Neuronal stem cell (in vitro differentiated cells): ENCODE measurements around the gene RAPGEF5.

Experiments
- DNase-seq: peaks from one replicate; pipeline ENCODE4 v3.0.0-alpha.2; 2013; ENCODE audit warnings: low spot score
- H2AFZ ChIP-seq: one replicate; pipeline ENCODE4 v1.6.1; 2013; ENCODE audit warnings: mild to moderate bottlenecking, low read length, inconsistent platforms
- H2AK5ac ChIP-seq: 2 replicates; pipeline ENCODE4 v1.6.1; 2013; ENCODE audit warnings: low read depth, mild to moderate bottlenecking, inconsistent platforms, low read length, moderate library complexity, mixed read lengths
- H2BK120ac ChIP-seq: 2 replicates; pipeline ENCODE4 v1.6.1; 2013; ENCODE audit warnings: low read depth, mild to moderate bottlenecking, inconsistent platforms, low read length, moderate library complexity, mixed read lengths
- H2BK12ac ChIP-seq: one replicate; pipeline ENCODE4 v1.6.1; 2013; ENCODE audit warnings: low read length, inconsistent platforms
- H2BK15ac ChIP-seq: 2 replicates; pipeline ENCODE4 v1.6.1; 2013; ENCODE audit warnings: mild to moderate bottlenecking, low read length, inconsistent platforms, mixed read lengths
- H2BK5ac ChIP-seq: one replicate; pipeline ENCODE4 v1.6.1; 2013; ENCODE audit warnings: inconsistent platforms, mild to moderate bottlenecking, low read length, moderate library complexity
- H3K14ac ChIP-seq: one replicate; pipeline ENCODE4 v1.6.1; 2013; ENCODE audit warnings: low read length, inconsistent platforms
- H3K18ac ChIP-seq: 2 replicates; pipeline ENCODE4 v1.6.1; 2013; ENCODE audit warnings: low read length, inconsistent platforms
- H3K23ac ChIP-seq: 2 replicates; pipeline ENCODE4 v1.6.1; 2013; ENCODE audit warnings: low read depth, mild to moderate bottlenecking, mixed read lengths, low read length, inconsistent platforms; ENCODE audit not compliant: poor library complexity
- H3K27ac ChIP-seq: replicated peaks from 3 replicates; pipeline ENCODE4 v1.5.1; 2013; ENCODE audit warnings: low read length, inconsistent platforms
- H3K27me3 ChIP-seq, 3 experiments: 2 replicates each; pipeline ENCODE4 v1.6.1; 2013; ENCODE audit warnings: low read length in 3 of 3, mild to moderate bottlenecking in 2 of 3, inconsistent platforms in 1 of 3, low read depth in 1 of 3, mixed read lengths in 1 of 3, moderate library complexity in 1 of 3; ENCODE audit not compliant: control insufficient read depth in 3 of 3, insufficient read depth in 3 of 3
- H3K36me3 ChIP-seq, 2 donors: replicated peaks in 1 of 2; 2 replicates each; pipeline ENCODE4 v1.6.1; 2013; ENCODE audit warnings: low read length in 2 of 2; ENCODE audit not compliant: control insufficient read depth in 2 of 2, insufficient read depth in 2 of 2
- H3K4ac ChIP-seq: 2 replicates; pipeline ENCODE4 v1.6.1; 2013; ENCODE audit warnings: inconsistent platforms, mild to moderate bottlenecking, low read length, moderate library complexity
- H3K4me1 ChIP-seq, 2 donors: 1 replicate in 1 of 2; 2 replicates in 1 of 2; pipeline ENCODE4 v1.6.1; 2013; ENCODE audit warnings: low read length in 2 of 2, low read depth in 1 of 2; ENCODE audit not compliant: control insufficient read depth in 2 of 2, insufficient read depth in 1 of 2
- H3K4me2 ChIP-seq: one replicate; pipeline ENCODE4 v1.6.1; 2013; ENCODE audit warnings: mild to moderate bottlenecking, low read length, inconsistent platforms; ENCODE audit not compliant: insufficient read depth, poor library complexity, severe bottlenecking
- H3K4me3 ChIP-seq, 2 donors: 2 replicates each; pipeline ENCODE4 v1.5.1; 2013; ENCODE audit warnings: low read length in 2 of 2, mild to moderate bottlenecking in 2 of 2, inconsistent platforms in 1 of 2, moderate library complexity in 1 of 2
- H3K79me1 ChIP-seq: one replicate; pipeline ENCODE4 v1.6.1; 2013; ENCODE audit warnings: low read depth, mild to moderate bottlenecking, inconsistent platforms, low read length, moderate library complexity
- H3K9ac ChIP-seq: one replicate; pipeline ENCODE4 v1.6.1; 2013; ENCODE audit warnings: mild to moderate bottlenecking, low read depth, low read length, inconsistent platforms; ENCODE audit not compliant: poor library complexity
- H3K9me3 ChIP-seq, 2 donors: replicated peaks in 1 of 2; 2 replicates each; pipeline versions ENCODE3 to v1.6.1; 2013; ENCODE audit warnings: low read length in 2 of 2, mild to moderate bottlenecking in 2 of 2, inconsistent platforms in 1 of 2, low read depth in 1 of 2, mixed read lengths in 1 of 2, moderate library complexity in 1 of 2; ENCODE audit not compliant: control insufficient read depth in 2 of 2, insufficient read depth in 1 of 2
- H4K8ac ChIP-seq: one replicate; pipeline ENCODE4 v1.6.1; 2013; ENCODE audit warnings: low read depth, mild to moderate bottlenecking, inconsistent platforms, low read length, moderate library complexity
- H4K91ac ChIP-seq: one replicate; pipeline ENCODE4 v1.6.1; 2013; ENCODE audit warnings: low read length, low read depth, mild to moderate bottlenecking, inconsistent platforms; ENCODE audit not compliant: poor library complexity
- WGBS, 2 donors: extraction: QIAGEN DNeasy Blood & Tissue Kit; methylation state at CpG; one replicate each; pipeline ENCODE4 v1.1.7; 2013; ENCODE audit warnings: missing lambda C conversion rate in 2 of 2, mixed read lengths in 1 of 2; ENCODE audit not compliant: insufficient read length in 2 of 2, insufficient replicate concordance in 1 of 2; ENCODE audit errors: extremely low coverage in 2 of 2; 5-methylcytosine and 5-hydroxymethylcytosine counted together

RAPGEF5 gene

GRCh38 chr7:22144950-22145349, 212.0 kb downstream of the RAPGEF5 start:
- Histone ChIP-seq H2BK120ac (no peak overlapping the region), H3K79me1 (no peaks in the 10 kb centered on the region), H4K91ac (no peak overlapping the region), H3K4me3 (no peak overlapping the region), H3K9me3 (peaks cover 0 to 14% of the 10 kb centered on the region in 2 donors), H3K9ac (no peak overlapping the region), H4K8ac (no peak overlapping the region), H3K14ac (no peak overlapping the region), H2AFZ (no peak overlapping the region), H2BK5ac (no peak overlapping the region), H3K36me3 (peaks cover 2 to 86% of the 10 kb centered on the region in 2 donors), H2BK15ac (no peak overlapping the region), H3K4me1 (peaks cover 19 to 30% of the 10 kb centered on the region in 2 donors), H2AK5ac (no peak overlapping the region), H3K4me2 (no peak overlapping the region), H3K18ac (no peak overlapping the region), H3K27me3 (peaks cover 0 to 2% (median 0%) of the 10 kb centered on the region in 3 experiments), H3K27ac (no peak overlapping the region), H3K23ac (no peak overlapping the region), H3K4ac (no peak overlapping the region), H2BK12ac (no peak overlapping the region)
- WGBS, 2 donors, result no CpG with 5 or more reads among the region's 5 CpGs
- DNase-seq, result no peak

- H2AFZ ChIP-seq, result no peak overlapping the region
- H3K36me3 ChIP-seq, result peaks cover 2 to 71% of the 10 kb centered on the region in 2 donors
- DNase-seq, result no peak
- H3K79me1 ChIP-seq, result no peaks in the 10 kb centered on the region
- peaks cover 26 to 41% of the 10 kb centered on the region in 2 donors for H3K4me1 ChIP-seq
- H3K27ac ChIP-seq, result no peak overlapping the region
- no CpG with 5 or more reads among the region's 3 CpGs for WGBS, 2 donors
- H3K4me2 ChIP-seq, result no peak overlapping the region
- H3K14ac ChIP-seq, result no peak overlapping the region
- no peak overlapping the region for H2BK5ac ChIP-seq
- no peak overlapping the region for H2BK120ac ChIP-seq
- H3K18ac ChIP-seq, result no peak overlapping the region
- H2BK12ac ChIP-seq, result no peak overlapping the region
- H4K91ac ChIP-seq, result no peak overlapping the region
- peaks cover 0 to 14% of the 10 kb centered on the region in 2 donors for H3K9me3 ChIP-seq
- H3K4me3 ChIP-seq, result no peak overlapping the region
- no peak overlapping the region for H3K9ac ChIP-seq
- H3K4ac ChIP-seq, result no peak overlapping the region
- H2AK5ac ChIP-seq, result no peak overlapping the region
- H3K27me3 ChIP-seq, result peaks cover 0 to under 1% (median 0%) of the 10 kb centered on the region in 3 experiments
- H2BK15ac ChIP-seq, result no peak overlapping the region
- no peak overlapping the region for H3K23ac ChIP-seq
- H4K8ac ChIP-seq, result no peak overlapping the region
Observed at GRCh38 chr7:22143491-22143890, 213.5 kb downstream of the RAPGEF5 start.

GRCh38 chr7:22142572-22142971, 214.4 kb downstream of the RAPGEF5 start:
- Histone ChIP-seq H3K36me3 (peaks cover 2 to 63% of the 10 kb centered on the region in 2 donors), H4K8ac (no peak overlapping the region), H4K91ac (no peak overlapping the region), H3K4me2 (no peak overlapping the region), H3K4me3 (no peak overlapping the region), H3K4me1 (peaks cover 29 to 48% of the 10 kb centered on the region in 2 donors), H3K79me1 (no peaks in the 10 kb centered on the region), H2BK12ac (no peak overlapping the region), H2AFZ (no peak overlapping the region), H3K27ac (no peak overlapping the region), H3K23ac (no peak overlapping the region), H2BK120ac (no peak overlapping the region), H2BK5ac (no peak overlapping the region), H3K14ac (no peak overlapping the region), H2BK15ac (no peak overlapping the region), H3K18ac (no peak overlapping the region), H3K9me3 (peaks cover 2 to 17% of the 10 kb centered on the region in 2 donors), H3K4ac (no peak overlapping the region), H3K27me3 (no peaks in the 10 kb centered on the region), H3K9ac (no peak overlapping the region), H2AK5ac (no peak overlapping the region)
- WGBS, 2 donors, result no CpG with 5 or more reads among the region's 3 CpGs
- DNase-seq, result no peak

DNA sequence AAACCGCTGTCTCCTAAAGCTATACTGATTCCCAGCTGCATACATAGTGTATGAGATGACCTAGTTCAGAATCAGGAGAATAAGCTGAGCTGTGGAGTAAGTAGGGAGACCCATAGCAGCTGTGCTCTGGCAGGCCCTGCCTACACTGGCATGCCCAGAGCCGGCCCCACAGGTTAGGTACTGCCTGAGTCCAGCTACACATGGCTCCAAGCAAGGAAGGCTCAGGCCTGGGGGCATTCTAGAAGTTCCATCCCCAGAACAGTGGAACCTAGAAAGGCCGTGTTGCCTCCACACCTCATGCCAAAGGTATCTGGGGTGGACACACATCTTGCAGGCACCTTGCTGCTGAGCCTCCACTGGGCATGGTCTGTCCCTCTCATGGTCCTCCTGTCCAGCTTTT, 215.6 kb downstream of the RAPGEF5 start:
- H3K27me3 ChIP-seq, result no peaks in the 10 kb centered on the region
- H3K14ac ChIP-seq, result no peak overlapping the region
- no peak for DNase-seq
- H3K4me2 ChIP-seq, result no peak overlapping the region
- no peak overlapping the region for H3K9ac ChIP-seq
- peak overlapping the region; percentile 40 for H2BK15ac ChIP-seq
- H2AK5ac ChIP-seq, result no peak overlapping the region
- peaks cover 2 to 24% of the 10 kb centered on the region in 2 donors for H3K9me3 ChIP-seq
- H3K79me1 ChIP-seq, result no peaks in the 10 kb centered on the region
- H2BK12ac ChIP-seq, result peak overlapping the region; percentile 24
- H3K4ac ChIP-seq, result no peak overlapping the region
- H4K91ac ChIP-seq, result peak overlapping the region; percentile 31
- no peak overlapping the region for H3K4me3 ChIP-seq
- H2BK120ac ChIP-seq, result no peak overlapping the region
- H3K36me3 ChIP-seq, result peaks cover 2 to 65% of the 10 kb centered on the region in 2 donors
- H2AFZ ChIP-seq, result no peak overlapping the region
- WGBS, 2 donors, result no CpG with 5 or more reads among the region's 3 CpGs
- H4K8ac ChIP-seq, result no peak overlapping the region
- H3K23ac ChIP-seq, result no peak overlapping the region
- H3K27ac ChIP-seq, result peak overlapping the region; percentile 23
- H3K4me1 ChIP-seq, result peaks cover 26 to 43% of the 10 kb centered on the region in 2 donors
- H2BK5ac ChIP-seq, result peak overlapping the region; percentile 40
- peak overlapping the region; percentile 31 for H3K18ac ChIP-seq
